HK-2 (cell line): ENCODE data around the gene FADD.
"Not testable (repeated sequence)": the region's sequence is repeated elsewhere in the genome, so short reads cannot be mapped to it uniquely, and the experiment has no call there.

Experiments
- DNase-seq: peaks from one replicate; pipeline ENCODE4 v3.0.0-alpha.2; 2018; ENCODE audit not compliant: unreplicated experiment

Gene FADD

DNA sequence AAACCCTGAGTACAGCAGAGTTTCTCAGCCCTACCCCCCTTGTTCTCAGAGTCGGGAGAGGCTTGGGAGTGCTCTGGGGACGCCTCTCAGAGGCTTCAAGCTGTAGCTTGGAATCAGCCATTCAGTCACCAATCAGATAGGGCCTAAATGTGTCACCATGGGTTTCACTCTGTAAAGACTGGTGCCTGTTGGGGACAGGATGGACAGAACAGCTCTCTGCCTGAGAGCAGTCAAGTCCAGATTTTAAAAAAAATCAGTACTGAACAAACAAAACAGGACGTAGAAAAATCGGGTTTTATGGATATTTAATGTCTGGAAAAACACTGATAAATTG is 1.3 kb downstream of the FADD start:
- no peak for DNase-seq

GRCh38 chr11:70205049-70205725 is 2.1 kb downstream of the FADD start:
- no peak for DNase-seq

DNA sequence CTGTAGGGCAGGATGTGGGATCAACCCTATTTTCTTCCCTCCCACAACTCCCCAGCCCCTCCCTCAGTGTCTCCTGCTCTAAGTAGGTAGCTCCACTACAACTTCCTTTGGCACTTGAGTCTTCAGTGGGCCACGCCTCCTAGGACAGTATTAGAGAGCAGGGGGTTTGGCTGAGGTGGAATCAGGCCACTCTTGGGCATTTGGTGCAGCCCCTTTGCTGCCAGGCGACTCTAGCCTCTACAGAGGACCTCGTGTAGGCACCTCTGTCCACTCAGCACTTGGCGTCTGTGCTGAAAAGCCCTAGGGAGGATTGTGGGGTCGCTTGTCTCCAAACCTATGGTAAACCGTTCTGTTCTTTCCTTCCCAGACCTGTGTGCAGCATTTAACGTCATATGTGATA is 2.7 kb downstream of the FADD start:
- DNase-seq: no peak

- no peak for DNase-seq
These were observed 3.3 kb downstream of the FADD start for GRCh38 chr11:70206226-70206981.

GRCh38 chr11:70206982-70207376 is 3.9 kb downstream of the FADD start:
- no peak for DNase-seq

DNA sequence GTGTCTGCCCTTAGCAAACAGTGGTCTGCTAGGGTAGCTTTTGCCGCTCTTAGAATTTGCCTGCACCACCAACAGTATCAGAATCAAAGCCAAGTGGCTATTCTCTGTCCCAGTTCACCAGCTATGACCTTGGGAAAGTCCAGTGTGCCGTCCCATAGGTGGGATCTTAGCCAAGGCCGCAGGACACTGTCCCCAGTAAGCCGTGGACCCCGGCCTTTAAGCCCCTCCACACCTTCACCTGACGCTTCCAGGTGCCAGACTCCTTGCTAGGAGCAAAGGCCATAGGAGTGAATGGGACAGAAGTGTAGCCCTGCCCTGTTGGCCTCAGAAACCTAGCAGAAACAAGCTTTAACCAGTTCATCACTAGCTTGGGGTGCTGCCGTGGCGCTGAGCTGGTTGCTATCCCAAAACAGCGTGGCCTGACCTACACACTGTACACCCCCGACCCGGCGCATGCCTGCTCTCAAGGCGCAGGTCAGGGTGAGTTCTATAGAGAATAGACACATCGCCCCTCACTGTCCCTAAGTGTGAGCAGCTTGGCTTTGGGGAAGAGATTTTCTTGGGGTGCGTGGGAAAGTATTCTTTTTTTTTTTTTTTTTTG is 4.5 kb downstream of the FADD start:
- no peak for DNase-seq

GRCh38 chr11:70209391-70209912 is 6.4 kb downstream of the FADD start:
- DNase-seq: no peak

- DNase-seq: no peak
These were observed 7.0 kb downstream of the FADD start for GRCh38 chr11:70210051-70210501.

DNA sequence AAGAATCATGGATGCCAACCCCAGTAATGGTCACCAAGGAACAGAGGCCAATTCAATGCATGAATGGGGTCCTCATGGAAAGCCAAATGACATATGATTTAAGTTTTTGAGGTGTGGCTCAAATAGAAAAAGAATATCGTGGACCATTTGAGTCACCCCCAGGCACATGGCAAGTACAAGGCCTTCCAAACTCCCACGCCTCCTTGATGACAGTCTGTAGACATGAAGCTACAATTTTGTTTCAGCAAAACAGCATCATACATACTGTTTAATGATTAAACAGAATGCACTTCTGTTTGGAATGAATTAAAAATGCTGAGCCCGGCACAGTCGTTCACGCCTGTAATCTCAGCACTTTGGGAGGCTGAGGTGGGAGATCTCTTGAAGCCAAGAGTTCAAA is 7.4 kb downstream of the FADD start:
- no peak for DNase-seq

DNA sequence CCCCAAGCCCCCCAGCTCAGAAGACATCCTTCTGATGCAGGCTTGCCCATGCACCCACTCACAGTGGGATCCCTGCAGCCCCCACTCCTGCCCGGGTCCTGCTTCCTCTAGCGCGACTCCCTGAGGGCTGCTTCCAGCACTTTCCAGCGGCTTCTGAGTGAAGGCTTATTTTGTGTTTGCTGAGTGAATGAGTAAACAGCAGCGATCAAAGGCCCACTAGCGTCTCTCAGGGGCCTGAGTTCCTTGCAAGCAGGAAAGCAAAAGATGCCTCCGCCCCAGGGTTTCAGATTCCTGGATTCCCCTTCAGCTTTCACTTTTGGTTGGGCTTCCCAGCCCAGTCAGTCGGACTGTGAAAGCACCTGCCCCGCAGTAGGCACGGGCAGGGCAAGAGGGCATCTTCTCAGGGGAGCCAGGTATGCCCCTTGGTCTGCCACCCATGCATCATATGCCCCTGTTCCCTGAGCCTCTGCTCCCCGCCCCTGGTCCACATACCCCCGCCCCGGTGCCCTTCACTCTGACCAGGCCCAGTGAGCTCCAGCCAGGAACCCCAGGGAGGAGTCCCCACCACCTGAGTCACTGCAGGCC is 9.2 kb downstream of the FADD start:
- no peak for DNase-seq

DNA sequence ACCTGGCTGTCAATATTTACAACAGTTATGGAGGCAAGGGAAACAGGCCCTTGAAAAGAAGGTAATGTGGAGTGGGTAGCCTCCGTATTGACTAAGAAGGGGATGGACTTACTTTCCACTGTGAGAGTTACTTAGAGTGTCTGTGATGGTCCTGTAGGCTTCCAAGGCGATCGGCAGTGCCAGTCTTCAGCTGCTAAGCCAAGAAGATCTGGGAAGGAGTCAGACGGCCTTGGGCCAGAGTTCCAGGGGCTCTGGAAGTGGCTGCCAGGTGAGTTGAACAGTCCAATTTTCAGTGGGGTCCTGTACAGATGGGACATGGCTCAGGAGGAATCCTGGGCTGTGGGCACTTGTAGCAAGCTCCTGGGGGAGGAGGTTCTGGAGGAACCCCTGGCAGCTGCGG is 14.3 kb downstream of the FADD start:
- DNase-seq: not testable (repeated sequence)

- not testable (repeated sequence) for DNase-seq
These were observed 15.0 kb downstream of the FADD start for GRCh38 chr11:70218076-70218475.

- no peak for DNase-seq
These were observed 17.0 kb downstream of the FADD start for GRCh38 chr11:70220136-70220535.

DNA sequence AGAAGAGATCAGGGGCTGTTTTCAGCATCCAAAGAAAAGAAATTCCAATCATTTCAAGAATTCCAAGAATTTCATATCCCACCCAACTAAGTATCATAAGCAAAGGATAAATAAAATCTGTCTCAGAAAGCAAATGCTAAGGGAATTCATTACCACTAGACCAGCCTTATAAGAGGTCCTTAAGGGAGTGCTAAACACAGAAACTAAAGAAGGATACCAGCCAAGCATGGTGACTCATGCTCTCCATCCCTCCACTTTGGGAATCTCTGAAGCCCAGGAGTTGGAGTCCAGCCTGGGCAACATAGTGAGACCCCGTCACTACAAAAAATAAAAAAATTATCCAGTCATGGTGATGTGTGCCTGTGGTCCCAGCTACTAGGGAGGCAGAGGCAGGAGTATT is 17.8 kb downstream of the FADD start:
- no peak for DNase-seq

DNA sequence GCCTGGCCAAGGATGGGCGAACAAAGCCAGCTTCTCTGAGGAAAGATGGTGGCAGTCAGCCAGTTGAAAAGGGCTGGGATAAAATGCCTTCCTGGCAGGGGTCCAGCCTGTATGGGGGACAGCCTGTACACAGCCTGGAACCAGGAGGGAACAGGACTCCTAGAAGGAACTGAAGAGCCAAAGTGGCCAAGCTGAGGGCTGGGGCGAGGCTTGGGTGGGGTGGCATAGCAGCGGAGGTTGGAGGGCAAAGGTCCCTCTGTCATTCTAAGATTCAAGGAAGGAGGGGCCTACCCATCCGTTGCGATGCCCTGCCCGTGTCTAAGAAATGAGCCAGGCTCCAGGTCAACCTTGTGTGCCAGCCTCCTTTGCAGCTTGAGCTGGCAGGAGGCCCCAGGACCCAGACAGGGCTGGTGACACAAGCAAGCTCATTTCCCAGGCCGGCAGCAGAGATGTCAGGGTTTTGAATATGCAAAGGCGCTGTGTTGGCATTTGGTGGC is 22.6 kb downstream of the FADD start:
- DNase-seq: no peak

DNA sequence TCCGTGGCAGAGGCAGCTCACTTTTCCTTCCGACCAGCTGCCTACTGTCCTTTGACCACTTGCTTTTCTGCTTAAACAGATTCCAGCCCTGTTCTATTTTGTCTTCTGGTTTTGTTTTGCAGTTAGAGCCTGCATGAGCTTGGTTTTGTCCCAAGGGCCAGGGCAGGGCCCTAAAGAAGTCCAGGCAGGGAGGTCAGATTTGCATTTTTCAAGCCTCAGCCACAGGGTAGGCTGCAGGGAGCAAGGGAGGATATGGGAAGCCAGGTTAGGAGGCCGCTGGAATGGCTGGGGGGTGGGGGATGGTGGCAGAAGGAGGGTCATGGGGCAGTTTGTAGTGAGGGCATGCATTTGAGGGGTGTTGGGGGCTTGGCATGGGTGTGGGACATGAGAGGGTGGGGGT is 23.1 kb downstream of the FADD start:
- DNase-seq: no peak

- no peak for DNase-seq
These were observed 23.9 kb downstream of the FADD start for GRCh38 chr11:70226967-70227366.

- DNase-seq: no peak
These were observed 26.6 kb downstream of the FADD start for GRCh38 chr11:70229737-70230136.

DNA sequence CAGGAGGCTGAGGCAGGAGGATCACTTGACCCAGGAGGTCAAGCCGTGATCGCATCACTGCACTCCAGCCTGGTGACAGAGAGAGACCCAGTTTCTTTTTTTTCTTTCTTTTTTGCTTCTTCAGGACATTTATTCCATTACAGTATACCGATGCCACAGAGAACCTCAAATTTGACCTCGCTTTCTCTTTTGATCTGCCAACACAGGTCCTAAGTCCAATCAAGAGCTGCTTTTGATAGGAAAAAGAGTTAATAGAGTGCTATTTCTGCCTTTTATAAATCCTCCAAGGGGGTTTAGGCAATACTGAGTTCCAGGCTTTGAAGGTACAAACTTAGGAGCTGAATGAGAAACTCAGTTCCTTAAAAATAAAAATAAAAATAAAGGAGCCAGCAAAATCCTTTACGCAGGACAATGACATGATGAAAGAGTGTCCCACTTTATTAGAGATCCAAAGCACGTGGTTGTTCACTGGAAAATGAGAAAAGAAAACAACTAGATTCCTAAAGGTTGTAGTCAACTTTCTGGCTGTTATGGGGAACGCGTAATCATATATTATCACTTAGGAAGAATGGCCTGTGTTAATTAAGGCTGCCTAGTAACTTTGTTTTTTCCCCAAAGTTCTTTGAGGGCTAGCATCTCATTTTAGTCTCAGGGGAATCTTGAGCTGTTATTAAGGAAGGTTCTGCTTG is 27.2 kb downstream of the FADD start:
- no peak for DNase-seq

- DNase-seq: no peak
These were observed 28.0 kb downstream of the FADD start for GRCh38 chr11:70230840-70231710.

GRCh38 chr11:70233034-70233433 is 29.9 kb downstream of the FADD start:
- no peak for DNase-seq
